Common myeloid progenitor, CD34-positive (primary cell): ENCODE data around the gene FOXP1.

Experiments used
- CTCF ChIA-PET: fragments of 350-600 bp; sonication (Branson Sonifier 250); formaldehyde crosslinking; loops from one replicate; lab custom pipeline; 2021; ENCODE audit warnings: antibody characterized with exemption; lab: Charles Lee
- POLR2A ChIA-PET: fragments of 350-600 bp; sonication (Branson Sonifier 250); formaldehyde crosslinking; loops from one replicate; lab custom pipeline; 2021; ENCODE audit warnings: antibody characterized with exemption; lab: Charles Lee
- DNase-seq, 3 donors: peaks; one replicate each; pipeline versions ENCODE4 v3.0.0 to v3.0.0-alpha.2; 2013
- H3K27ac ChIP-seq, 2 experiments: 1 replicate in 1 of 2; 2 replicates in 1 of 2; pipeline ENCODE4 v1.7.0; 2013; ENCODE audit warnings: inconsistent platforms in 2 of 2, low read length in 2 of 2, mild to moderate bottlenecking in 2 of 2, low read depth in 1 of 2, moderate library complexity in 1 of 2; ENCODE audit not compliant: severe bottlenecking in 2 of 2, insufficient read depth in 1 of 2, poor library complexity in 1 of 2
- H3K27me3 ChIP-seq, 5 experiments: replicated peaks in 2 of 5; 1 replicate in 3 of 5; 2 replicates in 2 of 5; pipeline versions ENCODE4 v1.6.1 to v1.7.0; 2013; ENCODE audit warnings: low read length in 4 of 5, mild to moderate bottlenecking in 2 of 5, moderate library complexity in 2 of 5, inconsistent platforms in 1 of 5; ENCODE audit not compliant: insufficient read depth in 5 of 5, control insufficient read depth in 4 of 5
- H3K36me3 ChIP-seq, 4 experiments: 1 replicate in 2 of 4; 2 replicates in 2 of 4; pipeline versions ENCODE4 v1.6.1 to v1.7.0; 2013; ENCODE audit warnings: low read length in 3 of 4, control low read depth in 1 of 4, mild to moderate bottlenecking in 1 of 4; ENCODE audit not compliant: control insufficient read depth in 4 of 4, insufficient read depth in 4 of 4
- H3K4me1 ChIP-seq, 4 experiments: 1 replicate in 3 of 4; 2 replicates in 1 of 4; pipeline versions ENCODE4 v1.6.1 to v1.7.1; 2013; ENCODE audit warnings: low read length in 3 of 4, mild to moderate bottlenecking in 3 of 4, control low read depth in 1 of 4, inconsistent platforms in 1 of 4, moderate library complexity in 1 of 4; ENCODE audit not compliant: control insufficient read depth in 4 of 4, insufficient read depth in 4 of 4; ENCODE audit errors: control extremely low read depth in 1 of 4
- H3K4me3 ChIP-seq, 7 experiments: 1 replicate in 4 of 7; 2 replicates in 3 of 7; pipeline versions ENCODE4 v1.5.1 to v1.7.0; 2013; ENCODE audit warnings: mild to moderate bottlenecking in 7 of 7, low read length in 6 of 7, moderate library complexity in 6 of 7, inconsistent platforms in 2 of 7, low read depth in 2 of 7, control low read depth in 1 of 7; ENCODE audit not compliant: insufficient read depth in 4 of 7, control insufficient read depth in 1 of 7; ENCODE audit errors: extremely low read depth in 1 of 7
- H3K9me3 ChIP-seq, 5 experiments: 1 replicate in 4 of 5; 2 replicates in 1 of 5; pipeline versions ENCODE4 v1.6.1 to v1.7.1; 2013; ENCODE audit warnings: low read length in 4 of 5, mild to moderate bottlenecking in 2 of 5, inconsistent platforms in 1 of 5, low read depth in 1 of 5, moderate library complexity in 1 of 5; ENCODE audit not compliant: control insufficient read depth in 4 of 5, insufficient read depth in 2 of 5; ENCODE audit errors: control extremely low read depth in 1 of 5
- WGBS: methylation state at CpG from one replicate; pipeline ENCODE4 v1.1.5; 2013; ENCODE audit not compliant: insufficient coverage; 5-methylcytosine and 5-hydroxymethylcytosine counted together

Gene FOXP1

GRCh38 chr3:71409352-71409751 is 174.2 kb downstream of the FOXP1 start:
- POLR2A ChIA-PET = no interaction called here
- no peaks in the 10 kb centered on the region for H3K9me3 ChIP-seq
- H3K36me3 ChIP-seq = no peaks in the 10 kb centered on the region
- peaks cover 0 to 20% (median 4%) of the 10 kb centered on the region in 4 experiments for H3K4me1 ChIP-seq
- CTCF ChIA-PET = interaction anchor here (1.1 to 1.3 kb wide), 2 partner anchors 14 to 150 kb away, joined by 3 read pairs; no protein-coding TSS in a partner anchor
- no CpG with 5 or more reads among the region's 1 CpG for WGBS
- no peaks in the 10 kb centered on the region for H3K27me3 ChIP-seq
- no peak overlapping the region for H3K27ac ChIP-seq
- H3K4me3 ChIP-seq = no peak overlapping the region
- no peak for DNase-seq

GRCh38 chr3:71408903-71409302 is 174.6 kb downstream of the FOXP1 start:
- no peak for DNase-seq
- H3K27ac ChIP-seq = no peak overlapping the region
- no peaks in the 10 kb centered on the region for H3K36me3 ChIP-seq
- ChIA-PET CTCF (interaction anchor here (0.8 kb wide), 1 partner anchor 10 kb away, joined by 3 read pairs; no protein-coding TSS in a partner anchor), POLR2A (no interaction called here)
- H3K4me3 ChIP-seq = no peak overlapping the region
- H3K27me3 ChIP-seq = no peaks in the 10 kb centered on the region
- peaks cover 0 to 15% (median 4%) of the 10 kb centered on the region in 4 experiments for H3K4me1 ChIP-seq
- 88% methylated on average over 1 of the region's 2 CpGs for WGBS
- H3K9me3 ChIP-seq = no peaks in the 10 kb centered on the region

- ChIA-PET POLR2A (no interaction called here), CTCF (no interaction called here)
- H3K4me1 ChIP-seq = peaks cover 0 to 19% (median 9%) of the 10 kb centered on the region in 4 experiments
- 91% methylated on average over 7 of the region's 10 CpGs for WGBS
- no peaks in the 10 kb centered on the region for H3K27me3 ChIP-seq
- no peaks in the 10 kb centered on the region for H3K36me3 ChIP-seq
- H3K4me3 ChIP-seq = no peak overlapping the region
- DNase-seq = no peak
- no peaks in the 10 kb centered on the region for H3K9me3 ChIP-seq
- no peak overlapping the region for H3K27ac ChIP-seq
Observed at GRCh38 chr3:71407823-71408222, 175.7 kb downstream of the FOXP1 start.

- Histone ChIP-seq H3K9me3 (no peaks in the 10 kb centered on the region), H3K27me3 (no peaks in the 10 kb centered on the region), H3K4me3 (no peak overlapping the region), H3K36me3 (no peaks in the 10 kb centered on the region), H3K27ac (no peak overlapping the region), H3K4me1 (peaks cover 6 to 26% (median 15%) of the 10 kb centered on the region in 4 experiments)
- ChIA-PET CTCF (interaction anchor here (0.6 to 1.3 kb wide), 2 partner anchors 10 to 402 kb away, joined by 3 to 4 read pairs; no protein-coding TSS in a partner anchor), POLR2A (interaction anchor here (0.5 kb wide), 1 partner anchor 32 kb away, joined by 3 read pairs; no protein-coding TSS in a partner anchor)
- DNase-seq = no peak
- WGBS = 100% methylated on average over 3 of the region's 10 CpGs
Observed at GRCh38 chr3:71406972-71407810, 176.3 kb downstream of the FOXP1 start.

GRCh38 chr3:71402911-71403310 is 180.6 kb downstream of the FOXP1 start:
- Histone ChIP-seq H3K27ac (peak overlapping the region; percentile 25 to 70), H3K4me1 (peaks cover 17 to 60% (median 28%) of the 10 kb centered on the region in 4 experiments), H3K9me3 (no peaks in the 10 kb centered on the region), H3K36me3 (no peaks in the 10 kb centered on the region), H3K27me3 (no peaks in the 10 kb centered on the region), H3K4me3 (peak overlapping the region in 3 of 7 experiments; percentile 6 to 37 (median 19))
- ChIA-PET CTCF (interaction anchor here (0.7 to 1.7 kb wide), 6 partner anchors 12 to 76 kb away, joined by 3 to 5 read pairs (median 3); no protein-coding TSS in a partner anchor), POLR2A (interaction anchor here (0.9 kb wide), 2 partner anchors 13 to 38 kb away, joined by 3 to 4 read pairs; no protein-coding TSS in a partner anchor)
- WGBS = no CpG with 5 or more reads among the region's 2 CpGs
- DNase-seq = peak in 2 of 3 donors; percentile 72 to 76

GRCh38 chr3:71402280-71402679 is 181.2 kb downstream of the FOXP1 start:
- DNase-seq = no peak
- ChIA-PET POLR2A (interaction anchor here (0.9 kb wide), 1 partner anchor 13 kb away, joined by 4 read pairs; no protein-coding TSS in a partner anchor), CTCF (interaction anchor here (0.7 to 1.7 kb wide), 6 partner anchors 11 to 76 kb away, joined by 3 to 4 read pairs (median 3); no protein-coding TSS in a partner anchor)
- WGBS = no CpG with 5 or more reads among the region's 4 CpGs
- Histone ChIP-seq H3K9me3 (no peaks in the 10 kb centered on the region), H3K27ac (peak overlapping the region; percentile 25 to 70), H3K27me3 (no peaks in the 10 kb centered on the region), H3K36me3 (no peaks in the 10 kb centered on the region), H3K4me3 (no peak overlapping the region), H3K4me1 (peaks cover 19 to 65% (median 32%) of the 10 kb centered on the region in 4 experiments)
